ENCODE data around the gene C5orf58.

- TF ChIP-seq CTCF (IDR thresholded peaks at IDR 0.05; ENCODE audit: low read length) (peak; percentile 87), EZH2phosphoT487 (IDR thresholded peaks at IDR 0.05; ENCODE audit: low read length) (no peak), EZH2 (optimal IDR thresholded peaks at IDR 0.05; ENCODE audit: low read depth, low read length) (no peak)
Observed at GRCh38 chr5:170267431-170268152, 34.8 kb downstream of the C5orf58 start.
